Anterior cingulate cortex (tissue), 58 donors: Measurements from ENCODE around the gene CEMIP.

Experiments
- DNase-seq, 58 donors: peaks; one replicate each; lab custom pipeline; 2025; lab: John Stamatoyannopoulos, UW

The CEMIP gene

DNA sequence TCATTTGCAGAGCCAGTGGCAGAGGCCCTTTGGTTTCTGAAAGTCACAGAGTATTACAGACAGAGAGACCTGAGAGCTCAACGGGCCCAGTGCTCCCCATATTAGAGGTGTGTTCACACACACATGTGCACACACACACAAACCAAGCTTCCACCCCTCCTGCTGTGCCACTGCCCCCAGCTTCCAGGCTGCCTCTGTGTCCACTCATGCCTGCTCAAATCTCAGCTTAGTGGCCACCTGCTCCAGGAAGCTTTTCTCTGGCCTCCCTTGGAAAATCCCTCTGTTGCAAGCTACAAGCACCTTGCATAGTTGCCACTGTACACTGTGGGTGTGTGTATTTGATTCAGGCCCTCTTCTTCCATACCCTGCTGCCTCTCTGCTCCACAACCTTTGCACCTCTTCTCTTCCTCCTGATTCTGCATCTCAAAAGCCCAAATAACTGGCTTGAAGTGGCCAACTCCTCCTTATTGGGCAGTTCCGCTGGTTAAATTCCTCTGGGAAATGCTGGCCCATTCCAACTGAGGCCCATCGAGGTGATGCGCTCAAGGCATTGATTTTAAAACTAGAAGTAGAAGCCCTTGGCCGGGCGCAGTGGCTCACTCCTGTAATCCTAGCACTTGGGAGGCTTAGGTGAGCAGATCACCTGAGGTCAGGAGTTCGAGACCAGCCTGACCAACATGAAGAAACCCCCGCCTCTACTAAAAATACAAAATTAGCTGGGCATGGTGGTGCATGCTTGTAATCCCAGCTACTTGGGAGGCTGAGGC lies 187.4 kb downstream of the CEMIP start:
- no peak for DNase-seq

DNA sequence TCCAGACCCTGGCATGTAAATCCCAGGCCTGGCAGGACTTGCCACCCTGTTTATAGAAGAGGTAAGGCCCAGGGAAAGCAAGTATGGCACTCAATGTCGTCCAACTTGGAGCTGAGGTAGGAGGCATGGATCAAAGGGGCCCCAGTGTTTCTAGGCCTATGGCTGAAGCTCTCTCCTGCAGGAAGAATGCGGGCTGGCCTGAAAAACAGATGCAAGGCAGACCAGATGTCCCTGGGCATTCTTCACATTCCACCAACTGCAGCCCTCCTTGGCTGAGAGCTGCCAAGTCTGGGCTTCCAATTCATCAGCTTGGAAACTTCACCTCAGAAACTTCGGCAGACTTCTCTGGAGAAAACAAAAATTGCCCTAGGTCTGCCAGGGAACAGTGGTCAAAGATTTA lies 188.3 kb downstream of the CEMIP start:
- DNase-seq = no peak

DNA sequence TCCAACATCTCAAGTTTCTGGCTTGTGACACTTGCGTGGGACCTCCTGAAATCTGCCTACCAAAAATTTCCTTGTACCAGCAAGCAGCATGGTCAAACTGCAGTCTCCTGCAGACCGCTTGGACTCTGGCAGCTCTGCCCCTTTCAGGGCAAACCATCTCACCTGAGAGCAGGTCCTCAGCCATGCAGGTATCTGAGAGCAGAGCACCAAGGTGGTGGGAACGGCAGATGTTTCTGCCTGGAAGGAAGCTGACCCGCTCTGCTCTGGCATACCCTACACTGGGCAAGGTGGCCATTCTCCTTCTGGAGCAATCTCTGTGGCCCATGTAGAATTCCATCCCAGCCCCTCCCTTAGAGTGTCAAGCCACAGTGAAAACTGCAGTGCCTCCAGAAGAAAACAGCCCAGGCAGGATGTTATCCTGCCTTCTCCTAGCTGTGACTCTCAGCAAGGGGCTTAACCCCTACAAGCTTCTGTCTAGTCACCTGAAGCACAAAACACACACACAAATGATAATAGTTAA lies 188.9 kb downstream of the CEMIP start:
- DNase-seq = no peak

DNA sequence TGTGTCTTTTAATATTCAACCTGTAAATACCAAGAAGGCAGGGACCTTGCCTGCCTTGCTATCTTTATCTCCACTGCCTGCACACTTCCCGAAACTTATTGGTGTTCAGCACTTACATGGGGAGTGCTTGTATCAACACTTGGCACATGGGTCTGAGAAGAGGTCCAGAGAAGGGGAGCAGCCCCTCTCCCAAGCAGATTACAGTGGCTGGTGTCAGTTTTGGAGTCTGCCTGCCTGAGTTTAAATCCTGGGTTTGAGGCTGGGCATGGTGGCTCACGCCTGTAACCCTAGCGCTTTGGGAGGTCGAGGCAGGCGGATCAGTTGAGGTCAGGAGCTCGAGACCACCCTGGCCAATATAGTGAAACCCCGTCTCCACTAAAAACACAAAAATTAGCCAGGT lies 190.1 kb downstream of the CEMIP start:
- DNase-seq = no peak

DNA sequence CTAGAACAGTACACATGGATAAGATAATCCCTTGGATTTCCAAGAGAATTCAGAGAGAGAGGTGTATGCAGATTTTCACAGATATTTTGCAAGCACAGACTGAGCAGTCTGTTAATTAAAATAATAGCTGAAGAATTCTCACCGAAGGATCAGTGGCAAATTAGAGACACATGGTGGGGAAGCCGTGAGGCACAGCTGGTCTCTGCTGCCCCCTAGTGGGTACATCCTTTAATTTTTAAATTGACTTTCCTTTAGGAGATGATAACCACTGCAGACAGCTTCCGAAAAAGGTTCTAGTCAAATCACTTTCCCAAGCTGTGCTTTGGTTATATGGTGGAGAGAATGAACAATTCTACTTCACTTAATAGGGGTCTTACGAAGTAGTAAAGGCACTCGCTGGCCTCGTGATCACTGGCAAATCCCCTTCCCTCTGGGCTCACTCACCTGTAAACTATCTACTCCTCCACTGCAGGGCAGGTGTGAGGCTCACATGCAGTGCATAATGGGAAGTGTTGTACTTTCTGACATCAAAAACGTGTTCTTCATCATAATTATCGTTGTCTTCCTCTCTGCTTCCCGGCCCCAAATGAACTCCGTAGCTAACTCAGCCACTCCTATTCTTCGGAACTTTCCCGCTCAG lies 191.0 kb downstream of the CEMIP start:
- peak in 45 of 58 donors; percentile 4 to 84 (median 28) for DNase-seq

DNA sequence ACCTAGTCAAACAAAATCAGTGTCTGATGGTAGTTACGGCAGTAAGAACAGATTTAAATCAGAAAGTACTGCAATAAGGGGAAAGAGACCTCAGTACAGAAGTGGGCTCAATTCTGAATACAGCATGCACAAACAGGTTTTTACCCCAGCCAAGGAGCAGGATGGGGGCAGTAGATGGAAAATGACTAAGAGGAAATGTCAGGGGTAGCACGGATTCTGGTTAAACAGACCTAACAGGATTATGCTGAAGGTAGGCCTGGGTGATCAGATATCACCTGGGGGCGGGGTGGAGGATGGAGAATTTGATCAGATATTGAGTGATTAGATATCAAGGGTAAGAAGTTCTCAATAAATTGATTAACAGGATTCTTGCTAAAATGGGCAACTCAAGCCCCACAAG lies 191.5 kb downstream of the CEMIP start:
- DNase-seq = no peak

DNA sequence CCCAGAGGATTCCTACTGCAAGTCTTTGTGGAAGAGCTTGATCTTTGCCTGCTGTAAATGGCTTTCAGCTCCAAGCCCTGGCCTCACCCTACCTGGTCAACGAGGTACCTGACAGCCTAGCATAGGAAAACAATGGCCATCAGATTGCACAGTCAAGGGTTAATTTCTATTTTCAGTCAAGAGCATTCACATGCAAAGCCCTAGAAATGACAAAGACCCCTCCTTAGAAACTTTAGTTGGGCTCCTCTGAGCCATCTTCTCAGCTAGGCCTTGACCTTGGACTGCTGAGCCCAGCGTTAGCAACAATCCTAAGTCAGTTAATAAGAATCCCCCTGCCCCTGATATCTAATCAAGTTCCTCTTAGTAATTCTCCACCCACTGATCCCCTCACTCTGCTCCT lies 192.0 kb downstream of the CEMIP start:
- DNase-seq = no peak

DNA sequence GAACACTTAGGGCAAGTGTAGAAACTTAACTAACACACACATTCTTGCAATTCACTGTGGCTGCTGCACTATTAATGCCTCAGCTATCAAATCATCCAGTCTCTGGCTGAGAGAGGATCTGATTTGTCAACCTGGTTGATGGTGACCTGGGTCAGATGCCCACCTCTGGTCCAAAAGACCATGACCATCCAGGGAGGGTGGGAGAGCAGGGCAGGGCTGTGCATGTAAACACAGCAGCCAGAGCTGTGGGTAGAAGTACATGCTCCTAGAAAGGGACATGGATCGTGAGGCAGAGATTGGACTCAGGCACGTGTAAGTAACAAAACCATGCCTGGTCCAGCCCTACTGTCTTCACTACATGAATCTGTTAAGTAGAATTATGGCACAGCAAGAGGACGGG lies 193.1 kb downstream of the CEMIP start:
- DNase-seq = no peak

DNA sequence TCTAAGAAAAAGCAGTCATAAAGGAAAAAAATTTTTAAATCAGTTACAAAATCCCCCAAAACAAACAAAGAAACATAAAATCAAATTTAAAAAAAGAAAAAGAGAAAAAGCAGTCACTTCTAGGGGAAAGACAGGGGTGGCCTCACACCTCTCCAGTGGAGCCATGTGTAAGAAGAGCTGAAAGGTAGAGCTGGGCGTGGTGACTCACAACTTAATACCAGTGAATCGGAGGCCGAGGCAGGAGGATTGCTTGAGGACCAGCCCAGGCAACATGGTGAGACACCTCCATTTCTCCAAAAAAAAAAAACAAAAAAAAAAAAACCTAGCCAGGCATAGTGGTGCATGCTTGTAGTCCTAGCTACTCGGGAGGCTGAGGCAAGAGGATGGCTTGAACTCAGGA lies 195.7 kb downstream of the CEMIP start:
- DNase-seq = no peak

DNA sequence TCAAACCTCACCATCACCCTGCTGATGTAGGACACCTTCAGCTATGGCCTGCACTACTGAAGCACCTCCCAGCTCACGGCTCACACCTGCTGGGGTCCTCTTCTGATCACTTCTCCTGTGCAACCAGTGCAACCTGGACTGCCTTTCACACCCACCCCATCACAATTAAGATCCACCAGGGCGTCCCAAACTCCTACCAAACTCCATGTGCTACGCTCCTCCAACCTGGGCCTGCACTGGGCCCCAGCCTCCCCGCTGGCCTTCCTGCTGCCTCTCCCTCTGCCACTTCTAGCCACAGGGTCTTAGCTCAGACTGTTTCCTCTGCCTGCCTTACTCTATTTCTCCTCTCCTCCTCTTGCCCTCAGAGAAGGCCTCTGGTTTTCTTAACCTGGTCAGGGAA lies 197.7 kb downstream of the CEMIP start:
- DNase-seq = no peak

DNA sequence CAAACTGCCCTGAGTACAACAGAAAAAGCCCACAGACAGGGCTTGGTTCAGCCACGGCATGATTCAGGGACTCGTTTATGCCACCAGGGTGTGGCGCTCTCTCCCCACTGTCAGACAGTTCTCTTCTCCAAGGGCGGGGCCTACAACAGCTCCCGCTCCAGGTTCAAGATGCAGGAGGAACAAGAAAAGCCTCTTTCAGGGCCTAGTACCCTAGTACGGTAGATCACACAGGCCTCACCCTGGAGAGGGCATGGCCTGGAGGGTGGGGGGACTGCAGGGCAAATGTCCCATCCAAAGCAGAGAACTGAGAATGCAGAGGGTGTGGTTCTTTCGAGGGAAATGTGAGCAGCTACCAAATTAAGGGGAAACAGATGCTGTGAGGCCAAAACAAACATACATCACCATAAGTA lies 198.5 kb downstream of the CEMIP start:
- peak in 37 of 58 donors; percentile 8 to 67 (median 39) for DNase-seq

DNA sequence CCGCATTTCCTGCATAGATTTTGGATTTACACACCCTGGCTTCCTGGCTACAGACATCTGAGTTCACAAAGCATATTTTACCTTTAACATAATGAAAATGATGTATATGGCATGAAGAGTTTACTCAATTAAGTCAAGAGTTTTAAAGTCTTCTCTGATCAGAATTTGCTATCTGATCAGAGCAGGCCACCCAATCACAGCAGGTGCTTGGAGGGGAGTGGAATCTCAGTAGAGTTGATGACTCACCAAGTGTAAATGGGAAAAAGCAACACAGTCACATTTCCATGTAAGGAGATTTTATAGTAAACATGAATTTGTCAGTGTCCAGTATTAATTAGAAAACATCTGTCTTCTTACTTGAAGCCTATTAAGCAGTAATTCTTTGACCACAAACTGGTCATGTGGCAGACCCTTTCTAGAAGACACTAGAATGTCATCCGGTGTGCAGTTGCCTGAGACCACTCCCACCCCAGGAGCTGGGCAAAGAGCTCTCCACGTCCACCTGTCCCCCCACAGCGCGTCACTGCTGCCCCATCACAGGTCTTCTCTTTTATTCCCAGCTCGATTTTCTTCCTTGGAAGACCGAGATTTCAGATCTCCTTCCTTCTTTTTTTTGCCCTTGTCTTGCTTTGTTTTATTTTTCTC lies 199.6 kb downstream of the CEMIP start:
- DNase-seq = no peak

DNA sequence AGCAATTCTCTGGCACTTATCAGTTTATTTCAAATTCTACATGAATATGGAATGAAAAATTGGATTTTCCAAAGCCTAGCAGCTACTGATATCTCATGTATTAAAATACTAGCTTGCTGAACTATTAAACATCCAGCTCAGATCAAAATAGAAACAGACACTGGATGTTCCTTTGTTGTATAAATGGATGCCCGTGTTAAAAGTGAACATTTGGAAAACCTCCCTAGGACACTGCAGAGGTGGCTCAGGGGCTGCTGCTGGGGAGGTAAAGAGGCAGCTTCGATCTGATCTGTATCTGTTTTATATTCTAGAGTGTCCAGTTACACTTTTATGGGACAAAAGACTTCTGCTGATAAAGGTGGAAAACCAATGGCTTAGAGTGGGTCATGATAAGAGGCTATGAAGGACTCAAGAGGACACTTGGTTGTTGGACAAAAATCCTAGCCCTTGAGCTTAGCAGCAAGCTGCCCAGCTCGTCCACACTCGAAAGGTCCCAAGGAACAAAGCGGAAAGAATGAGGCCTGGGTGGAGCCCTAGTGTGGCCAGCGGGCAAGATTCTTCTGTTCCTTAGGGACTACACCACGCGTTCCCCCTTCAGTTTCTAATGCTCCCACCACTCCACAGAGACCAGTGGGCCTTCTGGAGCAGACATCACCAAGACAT lies 200.5 kb downstream of the CEMIP start:
- DNase-seq = no peak

DNA sequence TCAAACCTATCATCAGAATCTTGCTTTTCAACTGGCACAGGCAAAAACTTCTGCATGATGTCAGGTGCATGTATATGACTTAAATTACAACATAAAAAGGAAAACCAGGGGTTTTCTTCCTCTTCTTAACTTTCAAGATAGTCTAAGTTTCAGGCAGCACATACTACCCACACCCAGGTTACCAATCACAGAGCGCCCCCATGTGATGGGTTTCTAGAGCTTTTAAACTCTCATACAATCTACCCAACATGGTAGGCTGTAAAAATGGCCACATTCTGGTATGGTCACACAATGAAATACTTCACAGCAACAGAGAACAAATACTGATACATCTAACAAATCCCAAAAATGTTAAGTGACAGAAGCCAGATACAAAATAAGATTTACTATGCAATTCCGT lies 203.0 kb downstream of the CEMIP start:
- no peak for DNase-seq

DNA sequence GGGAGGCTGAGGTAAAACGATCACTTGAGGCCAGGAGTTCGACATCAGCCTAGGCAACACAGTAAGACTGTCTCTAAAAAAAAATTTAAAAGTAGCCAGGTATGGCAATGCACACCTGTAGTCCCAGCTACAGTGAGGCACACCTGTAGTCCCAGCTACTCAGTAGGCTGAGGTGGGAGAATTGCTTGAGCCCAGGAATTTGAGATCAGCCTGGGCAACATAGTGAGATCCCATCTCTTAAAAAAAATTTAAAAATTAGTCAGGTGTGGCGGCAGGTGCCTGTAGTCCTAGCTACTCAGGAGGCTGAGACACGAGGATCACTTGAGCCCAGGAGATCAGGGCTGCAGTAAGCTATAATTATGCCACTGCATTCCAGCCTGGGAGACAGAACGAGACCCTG lies 203.7 kb downstream of the CEMIP start:
- no peak for DNase-seq

DNA sequence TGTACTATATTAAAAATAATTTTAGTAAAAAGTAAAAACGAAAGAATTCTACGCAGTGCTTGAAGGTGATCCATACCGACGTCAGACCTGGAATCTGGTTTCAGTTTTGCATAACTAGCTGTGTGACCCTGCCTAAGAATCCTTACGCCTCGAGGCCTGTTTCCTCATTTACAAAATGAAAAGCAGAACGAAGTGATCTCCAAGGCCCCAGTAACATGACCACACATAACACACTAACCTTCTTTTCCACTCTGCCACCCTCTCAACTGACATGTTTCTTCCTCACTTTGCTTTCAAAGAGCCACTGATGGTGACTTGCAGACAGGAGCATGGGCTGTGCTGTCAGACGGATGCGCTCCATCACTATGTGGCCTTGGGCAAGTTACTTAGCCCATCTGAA lies 205.7 kb downstream of the CEMIP start:
- DNase-seq = no peak

DNA sequence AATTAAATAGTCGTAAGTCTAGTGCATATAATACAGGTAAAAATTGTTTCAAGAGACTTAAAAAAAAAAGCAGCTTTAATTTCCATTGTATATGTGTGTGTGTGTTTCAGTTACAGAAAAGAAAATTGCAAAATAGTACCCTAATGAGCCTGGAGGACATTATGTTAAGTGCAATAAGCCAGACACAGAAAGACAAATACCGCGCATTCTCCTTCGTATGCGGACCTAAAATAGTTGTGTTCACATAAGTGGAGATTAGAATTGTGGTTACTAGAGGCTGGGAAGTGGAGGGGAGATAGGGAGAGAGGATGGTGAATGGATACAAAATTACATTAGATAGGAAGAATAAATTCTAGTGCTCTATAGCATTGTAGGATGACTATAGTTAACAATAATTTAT lies 206.8 kb downstream of the CEMIP start:
- DNase-seq = no peak

DNA sequence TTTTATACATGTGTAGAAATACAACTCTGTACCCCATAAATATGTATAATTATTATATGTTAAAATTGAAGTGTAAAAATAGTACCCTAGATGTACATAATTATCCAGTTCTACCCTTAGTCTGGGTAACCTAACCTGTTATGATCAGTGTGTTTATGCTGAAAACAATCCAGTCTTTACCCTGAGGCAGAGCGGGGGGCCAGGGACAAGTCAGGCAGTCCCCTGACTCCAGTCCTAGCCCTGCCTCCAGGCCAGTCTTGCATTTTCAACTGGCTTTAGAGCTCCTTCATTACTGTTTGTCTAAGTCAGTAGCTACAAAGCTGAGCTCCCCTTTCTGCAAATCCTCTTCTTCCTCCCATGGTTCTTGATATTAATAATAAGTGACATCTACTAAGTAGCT lies 207.3 kb downstream of the CEMIP start:
- DNase-seq = no peak

DNA sequence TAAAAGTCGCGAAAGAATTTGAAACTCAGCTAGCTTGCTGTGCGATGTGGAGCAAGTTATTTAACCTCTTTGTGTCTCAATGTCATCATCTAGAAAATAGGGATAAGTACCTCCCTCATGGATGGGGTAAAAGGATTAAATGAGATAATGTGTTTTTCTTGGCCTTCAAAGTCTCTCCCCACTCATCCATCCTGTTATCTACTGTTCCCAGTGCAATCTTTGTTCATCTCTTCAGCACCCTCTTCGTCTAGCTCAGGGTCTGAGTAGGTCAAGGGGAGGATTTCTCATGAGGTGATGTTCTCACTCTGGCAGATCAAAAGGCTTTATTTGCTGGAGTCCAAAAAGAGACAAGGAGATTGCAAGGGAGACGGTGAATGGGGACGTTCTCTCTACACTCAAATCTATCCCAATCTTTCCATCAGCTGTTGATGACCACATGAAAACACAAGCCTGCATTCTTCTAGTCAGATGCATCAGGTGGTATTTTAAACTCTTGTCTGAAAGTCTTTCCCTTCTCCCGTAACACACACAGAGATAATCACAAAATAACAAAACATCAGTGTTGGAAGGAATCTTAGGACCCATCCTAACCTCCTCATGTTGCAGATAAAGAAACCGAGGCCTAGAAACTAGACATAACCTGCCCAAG lies 209.1 kb downstream of the CEMIP start:
- DNase-seq = no peak

DNA sequence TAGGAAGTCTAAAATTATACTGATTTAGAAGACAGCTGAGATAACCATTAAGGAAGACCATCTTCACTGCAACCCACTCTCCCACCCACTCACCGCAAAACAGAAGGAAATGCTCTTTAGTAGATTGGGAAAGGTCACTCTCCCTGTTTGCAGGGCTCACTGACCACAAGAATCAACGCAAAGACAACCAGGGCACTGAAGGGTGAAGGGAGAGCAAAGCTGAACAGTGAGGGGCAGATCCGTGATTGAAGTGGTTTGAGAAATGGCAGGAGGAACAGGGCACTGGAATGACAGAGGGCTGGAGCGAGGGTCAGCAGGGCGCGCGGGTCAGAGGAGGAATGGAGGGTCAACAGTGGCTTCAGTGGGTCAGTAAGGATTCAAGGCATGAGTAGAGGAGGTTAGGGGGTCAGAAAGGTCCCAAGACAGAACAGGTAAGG lies 209.9 kb downstream of the CEMIP start:
- DNase-seq = peak in 2 of 58 donors; percentile 48 to 57
